Peyer's patch (tissue), 4 donors: ENCODE results near the gene DHFR.

Experiments
- POLR2A ChIP-seq, 2 donors: fragments of 450-650 bp; IDR thresholded peaks; one replicate each; pipeline ENCODE4 v1.5.1; 2017; ENCODE audit warnings: antibody characterized with exemption in 2 of 2, mild to moderate bottlenecking in 2 of 2, moderate library complexity in 2 of 2
- TF ChIP-seq, protein P1 (sequence below), 6 experiments: fragments of 450-650 bp in 4 of 6; fragments of 200-600 bp in 2 of 6; sonication (generic) in 1 of 6; IDR thresholded peaks; one replicate each; pipeline ENCODE4 v1.5.1; 2017 to 2019; ENCODE audit warnings: antibody characterized with exemption in 6 of 6, mild to moderate bottlenecking in 3 of 6, moderate library complexity in 1 of 6

DNA sequence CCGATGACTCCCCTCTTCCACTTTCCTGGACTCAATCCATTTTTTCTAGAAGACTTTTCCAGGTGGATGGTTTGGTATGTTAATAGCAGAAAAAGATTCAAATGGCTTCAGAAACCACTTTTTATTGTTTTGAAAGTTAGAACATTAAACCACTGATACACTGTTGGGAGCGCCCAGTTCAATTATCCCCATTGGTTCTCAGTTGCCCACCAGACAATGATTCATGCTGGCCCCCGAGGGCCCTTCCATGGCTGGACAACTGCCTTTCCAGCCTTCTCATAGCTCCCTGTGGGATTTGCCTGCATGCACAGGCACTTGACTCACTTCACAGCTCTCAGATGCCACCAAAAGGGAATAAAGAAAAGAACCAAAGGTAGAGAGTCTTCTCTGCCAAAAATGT lies 63.4 kb downstream of the DHFR start:
- TF ChIP-seq, protein P1, sequence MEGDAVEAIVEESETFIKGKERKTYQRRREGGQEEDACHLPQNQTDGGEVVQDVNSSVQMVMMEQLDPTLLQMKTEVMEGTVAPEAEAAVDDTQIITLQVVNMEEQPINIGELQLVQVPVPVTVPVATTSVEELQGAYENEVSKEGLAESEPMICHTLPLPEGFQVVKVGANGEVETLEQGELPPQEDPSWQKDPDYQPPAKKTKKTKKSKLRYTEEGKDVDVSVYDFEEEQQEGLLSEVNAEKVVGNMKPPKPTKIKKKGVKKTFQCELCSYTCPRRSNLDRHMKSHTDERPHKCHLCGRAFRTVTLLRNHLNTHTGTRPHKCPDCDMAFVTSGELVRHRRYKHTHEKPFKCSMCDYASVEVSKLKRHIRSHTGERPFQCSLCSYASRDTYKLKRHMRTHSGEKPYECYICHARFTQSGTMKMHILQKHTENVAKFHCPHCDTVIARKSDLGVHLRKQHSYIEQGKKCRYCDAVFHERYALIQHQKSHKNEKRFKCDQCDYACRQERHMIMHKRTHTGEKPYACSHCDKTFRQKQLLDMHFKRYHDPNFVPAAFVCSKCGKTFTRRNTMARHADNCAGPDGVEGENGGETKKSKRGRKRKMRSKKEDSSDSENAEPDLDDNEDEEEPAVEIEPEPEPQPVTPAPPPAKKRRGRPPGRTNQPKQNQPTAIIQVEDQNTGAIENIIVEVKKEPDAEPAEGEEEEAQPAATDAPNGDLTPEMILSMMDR (IDR thresholded peaks at IDR 0.05), result no peak
- TF ChIP-seq POLR2A (IDR thresholded peaks at IDR 0.05), result no peak
